MG63 (cell line): Measurements from ENCODE around the gene CDC42EP1. TPM values are rescaled to one million over a fixed set of nuclear protein-coding genes. Genes with fewer than 3 reads are reported as not detected.

ENCODE experiments used
- DNase-seq: peaks from one replicate; pipeline ENCODE4 v3.0.0-alpha.2; 2020
- H3K27me3 ChIP-seq: fragments of 250-450 bp; sonication (Bioruptor Pico); 2 replicates; pipeline ENCODE4 v1.5.1; 2020; ENCODE audit warnings: mild to moderate bottlenecking, moderate library complexity
- H3K36me3 ChIP-seq: fragments of 250-450 bp; sonication (Bioruptor Pico); 2 replicates; pipeline ENCODE4 v1.5.1; 2020; ENCODE audit warnings: mild to moderate bottlenecking, moderate library complexity
- H3K4me3 ChIP-seq: fragments of 250-450 bp; sonication (Bioruptor Pico); 2 replicates; pipeline ENCODE4 v1.5.1; 2020; ENCODE audit warnings: mild to moderate bottlenecking, moderate library complexity
- H3K9me3 ChIP-seq: fragments of 250-450 bp; sonication (Bioruptor Pico); 2 replicates; pipeline ENCODE4 v1.5.1; 2020; ENCODE audit warnings: mild to moderate bottlenecking, moderate library complexity
- total RNA-seq: library from RNA; depleted of rRNA; stranded (reverse); fragments of >200 nt; shearing (Covaris generic); gene quantifications from 2 replicates; pipeline ENCODE4 v1.2.3, GENCODE V29; 2014; ENCODE audit warnings: low replicate concordance; rRNA removed

Gene CDC42EP1, protein sequence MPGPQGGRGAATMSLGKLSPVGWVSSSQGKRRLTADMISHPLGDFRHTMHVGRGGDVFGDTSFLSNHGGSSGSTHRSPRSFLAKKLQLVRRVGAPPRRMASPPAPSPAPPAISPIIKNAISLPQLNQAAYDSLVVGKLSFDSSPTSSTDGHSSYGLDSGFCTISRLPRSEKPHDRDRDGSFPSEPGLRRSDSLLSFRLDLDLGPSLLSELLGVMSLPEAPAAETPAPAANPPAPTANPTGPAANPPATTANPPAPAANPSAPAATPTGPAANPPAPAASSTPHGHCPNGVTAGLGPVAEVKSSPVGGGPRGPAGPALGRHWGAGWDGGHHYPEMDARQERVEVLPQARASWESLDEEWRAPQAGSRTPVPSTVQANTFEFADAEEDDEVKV
- total RNA-seq, result 31.6 and 38.5 TPM in 2 replicates

DNA sequence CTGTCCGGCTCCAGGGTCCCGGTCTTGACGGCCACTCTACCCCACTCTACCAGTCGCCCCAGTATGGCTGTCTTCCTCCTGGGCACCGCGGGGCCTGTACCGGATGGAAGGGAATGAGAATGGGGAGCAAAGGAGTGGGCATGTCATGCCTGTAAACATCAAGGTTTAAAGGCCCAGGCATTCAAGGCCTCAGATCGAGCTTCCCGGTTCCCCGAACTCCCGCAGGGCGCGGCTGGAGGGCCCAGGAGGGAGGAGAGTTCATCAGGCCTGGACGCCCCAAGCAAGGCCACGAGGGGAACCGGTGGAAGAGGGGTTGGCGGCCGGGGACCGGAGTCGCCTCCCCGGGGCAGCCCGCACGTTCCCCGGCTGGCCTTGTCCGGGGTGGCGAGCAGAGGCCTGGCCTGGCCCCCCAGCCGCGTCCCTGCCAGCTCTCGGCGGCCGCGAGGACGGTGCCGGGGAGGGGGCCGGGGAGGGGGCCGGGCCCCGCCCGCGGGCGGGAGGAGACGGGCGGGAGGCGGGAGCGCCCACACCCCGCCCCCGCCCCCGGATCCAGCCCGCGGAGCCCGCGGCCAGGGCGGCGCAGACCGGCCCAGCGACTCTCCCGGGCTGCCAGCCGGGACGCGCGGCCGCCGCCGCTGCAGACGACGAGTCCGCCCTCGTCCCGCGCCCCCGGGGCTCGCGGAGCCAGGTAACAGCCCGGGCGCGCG lies at the start of gene CDC42EP1:
Gene CDC42EP1, plus strand, starts transcription at position 580 of the 707 bp plus-strand sequence. CDS start 5,870 bp downstream, outside the sequence.
- Histone ChIP-seq H3K9me3 (no peaks in the 10 kb centered on the region), H3K4me3 (peak within 1 kb of the TSS; percentile 99), H3K36me3 (peaks cover 41% of the 10 kb centered on the region), H3K27me3 (no peaks in the 10 kb centered on the region)
- peak; percentile 78 for DNase-seq

DNA sequence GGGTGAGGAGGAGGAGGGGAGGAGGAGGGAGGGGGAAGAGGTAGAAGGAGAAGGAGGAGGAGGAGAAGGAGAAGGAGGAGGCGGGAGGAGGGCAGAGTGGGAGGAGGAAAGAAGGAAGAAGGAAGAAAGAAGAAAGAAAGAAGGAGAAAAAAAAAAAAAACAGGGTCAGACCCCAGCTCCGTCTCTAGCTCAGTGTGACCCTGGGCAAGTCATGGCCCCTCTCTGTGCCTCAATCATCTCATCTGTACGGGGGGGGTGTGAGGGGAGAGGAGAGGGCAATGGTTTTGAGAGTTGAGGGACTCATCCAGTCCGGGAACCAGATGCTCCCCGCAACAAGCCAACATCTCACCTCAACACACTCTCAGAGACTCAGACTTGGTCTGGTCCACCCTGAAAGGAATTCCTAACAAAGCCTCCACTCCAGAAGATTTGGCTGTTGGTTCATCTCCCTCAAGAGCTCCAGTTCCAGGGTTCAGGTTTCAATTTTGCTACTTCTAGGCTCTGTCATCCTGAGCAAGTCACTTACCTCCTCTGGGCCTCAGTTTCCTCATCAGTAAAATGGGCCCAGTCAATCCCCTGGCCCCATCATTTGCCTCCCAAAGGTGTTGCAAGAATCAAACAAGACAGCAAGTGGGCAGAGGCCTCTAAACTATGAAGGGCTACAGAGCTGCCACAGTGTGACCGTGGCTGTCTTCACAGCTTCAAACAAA lies 48.7 kb upstream of the CDC42EP1 start:
- peaks cover 31% of the 10 kb centered on the region for H3K36me3 ChIP-seq
- no peaks in the 10 kb centered on the region for H3K9me3 ChIP-seq
- H3K27me3 ChIP-seq, result no peaks in the 10 kb centered on the region
- DNase-seq, result no peak
- H3K4me3 ChIP-seq, result no peak overlapping the region

DNA sequence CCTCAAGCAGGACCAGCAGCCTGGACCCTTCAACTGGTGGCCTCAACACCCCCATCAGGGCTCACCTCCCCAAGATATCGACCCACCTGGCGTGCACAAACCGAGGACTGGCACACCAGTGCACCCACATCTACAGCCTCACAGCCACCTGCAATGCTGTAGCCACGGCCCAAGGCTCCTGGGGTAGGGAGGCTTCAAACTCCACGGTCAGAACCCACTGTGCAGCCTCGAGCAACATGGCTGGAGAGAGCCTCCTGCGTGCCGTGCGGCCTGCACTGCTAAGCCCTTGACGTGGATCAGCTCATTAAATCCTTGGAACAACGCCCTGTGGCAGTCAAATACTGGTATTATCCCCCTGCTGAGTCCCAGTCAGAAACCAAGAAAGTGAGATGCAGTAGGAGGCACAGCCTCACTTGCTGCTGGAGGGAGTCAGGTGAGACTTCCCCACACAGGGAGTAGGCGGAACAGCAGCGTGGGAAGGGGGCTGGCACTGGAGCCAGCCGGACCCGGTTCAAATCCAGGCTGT lies 45.7 kb upstream of the CDC42EP1 start:
- DNase-seq, result peak; percentile 44
- Histone ChIP-seq H3K4me3 (no peak overlapping the region), H3K9me3 (no peaks in the 10 kb centered on the region), H3K36me3 (peaks cover 33% of the 10 kb centered on the region), H3K27me3 (no peaks in the 10 kb centered on the region)

DNA sequence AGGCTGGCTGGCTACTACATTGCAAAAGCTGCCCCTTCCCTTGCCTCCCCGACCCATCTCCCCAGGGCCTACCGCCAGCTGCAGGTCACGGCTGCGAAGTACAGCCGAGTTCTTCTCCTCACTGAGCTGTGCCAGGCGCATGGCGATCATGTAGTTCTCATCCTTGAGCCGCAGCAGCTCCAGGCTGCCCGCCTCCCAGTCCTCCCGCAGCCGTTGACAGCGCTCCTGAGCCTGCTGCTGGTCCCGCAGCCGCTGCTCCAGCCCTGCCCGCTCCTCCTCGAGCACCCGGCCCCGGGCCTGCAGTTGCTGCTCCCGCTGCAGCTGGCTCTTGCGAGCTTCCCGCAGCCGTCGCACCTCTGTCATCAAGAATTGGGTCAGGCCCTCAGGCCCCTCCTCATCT lies 44.4 kb upstream of the CDC42EP1 start:
- Histone ChIP-seq H3K27me3 (no peaks in the 10 kb centered on the region), H3K36me3 (peaks cover 33% of the 10 kb centered on the region), H3K4me3 (no peak overlapping the region), H3K9me3 (no peaks in the 10 kb centered on the region)
- DNase-seq, result no peak

DNA sequence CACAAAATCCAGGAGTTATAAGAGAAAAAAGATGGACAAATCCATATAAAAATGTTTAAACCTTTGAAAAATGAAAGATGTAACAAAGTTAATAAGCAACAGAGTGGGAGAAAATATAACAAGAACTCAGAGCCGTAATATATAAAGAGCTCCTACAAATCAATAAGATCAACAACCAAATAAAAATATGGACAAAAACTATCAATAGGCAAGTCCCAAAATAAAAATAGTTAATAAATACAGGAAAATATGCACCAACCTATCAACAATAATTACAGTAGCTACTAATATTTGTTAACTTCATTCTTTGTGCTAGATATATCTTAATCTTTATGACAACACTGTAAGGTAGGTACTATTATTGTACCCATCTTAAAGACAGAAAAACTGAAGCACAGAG lies 43.8 kb upstream of the CDC42EP1 start:
- no peak for DNase-seq
- no peak overlapping the region for H3K4me3 ChIP-seq
- no peaks in the 10 kb centered on the region for H3K9me3 ChIP-seq
- peaks cover 33% of the 10 kb centered on the region for H3K36me3 ChIP-seq
- no peaks in the 10 kb centered on the region for H3K27me3 ChIP-seq

DNA sequence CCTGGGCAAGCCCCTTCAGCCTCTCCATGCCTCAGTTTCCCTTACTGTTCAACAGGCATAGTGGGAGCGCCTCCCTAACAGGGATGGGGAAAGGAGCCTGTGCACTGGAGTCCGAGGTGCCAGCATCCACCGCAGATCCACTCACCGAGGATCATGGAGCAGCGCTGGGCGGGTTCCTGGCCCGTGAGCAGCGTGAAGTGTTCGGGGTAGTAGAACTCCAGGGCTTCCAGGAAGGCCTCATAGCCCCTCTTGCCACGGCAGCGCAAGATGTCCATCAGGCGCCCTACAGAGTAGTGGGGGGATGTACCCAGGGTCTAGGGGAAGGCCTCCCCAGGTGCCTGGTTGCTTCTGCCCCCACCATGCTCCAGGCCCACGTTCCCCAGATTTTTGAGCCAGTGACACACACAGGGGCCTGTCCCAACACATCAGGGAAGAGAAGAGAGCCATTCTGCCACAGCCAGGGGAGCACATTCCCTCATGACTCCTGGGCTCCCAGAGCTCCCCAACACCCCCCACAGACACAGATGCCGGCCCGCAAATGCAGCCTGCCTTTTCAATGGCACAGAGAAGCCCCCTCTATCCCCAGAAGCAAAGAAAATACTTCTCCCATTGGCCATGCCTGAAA lies 42.3 kb upstream of the CDC42EP1 start:
- Histone ChIP-seq H3K9me3 (no peaks in the 10 kb centered on the region), H3K4me3 (peak overlapping the region; percentile 68), H3K36me3 (peaks cover 22% of the 10 kb centered on the region), H3K27me3 (no peaks in the 10 kb centered on the region)
- DNase-seq, result no peak

DNA sequence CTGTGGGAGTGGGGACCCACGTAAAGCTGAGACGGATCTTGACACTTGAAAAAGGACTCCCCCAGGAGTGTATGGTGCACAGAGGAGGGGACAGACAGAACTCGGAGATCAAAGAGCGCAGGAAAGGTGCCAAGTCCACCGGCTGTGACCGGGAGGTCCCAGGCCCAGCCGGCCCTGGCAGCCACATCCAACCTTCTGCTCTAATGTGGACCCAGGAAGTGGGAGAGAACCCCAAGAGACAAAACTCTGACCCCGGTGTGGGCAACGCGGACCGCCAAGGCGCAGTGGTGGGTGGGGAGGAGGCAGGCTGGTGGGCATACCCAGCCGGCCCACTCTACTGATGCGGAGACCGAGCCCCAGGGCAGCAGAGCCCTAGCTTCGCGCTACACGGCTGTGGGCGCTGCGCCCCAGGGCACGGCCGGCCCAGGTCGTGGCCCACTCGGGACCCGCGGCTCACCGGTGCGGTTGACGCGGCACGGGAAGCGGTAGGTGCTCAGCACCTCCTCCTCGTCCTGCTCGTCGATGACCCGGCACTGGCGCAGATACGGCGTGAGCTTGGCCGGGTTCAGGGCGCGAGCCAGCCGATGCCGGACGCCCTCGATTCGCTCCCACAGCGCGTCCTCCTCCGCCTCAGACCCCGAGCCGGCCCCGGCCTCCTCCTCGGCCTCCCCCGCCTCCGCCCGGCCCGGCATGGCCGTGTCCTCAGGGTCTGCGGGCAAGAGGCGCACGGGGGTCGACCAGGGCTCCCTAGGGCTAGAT lies 41.6 kb upstream of the CDC42EP1 start:
- no peak for DNase-seq
- no peaks in the 10 kb centered on the region for H3K27me3 ChIP-seq
- peak overlapping the region; percentile 68 for H3K4me3 ChIP-seq
- H3K36me3 ChIP-seq, result peaks cover 22% of the 10 kb centered on the region
- H3K9me3 ChIP-seq, result no peaks in the 10 kb centered on the region

DNA sequence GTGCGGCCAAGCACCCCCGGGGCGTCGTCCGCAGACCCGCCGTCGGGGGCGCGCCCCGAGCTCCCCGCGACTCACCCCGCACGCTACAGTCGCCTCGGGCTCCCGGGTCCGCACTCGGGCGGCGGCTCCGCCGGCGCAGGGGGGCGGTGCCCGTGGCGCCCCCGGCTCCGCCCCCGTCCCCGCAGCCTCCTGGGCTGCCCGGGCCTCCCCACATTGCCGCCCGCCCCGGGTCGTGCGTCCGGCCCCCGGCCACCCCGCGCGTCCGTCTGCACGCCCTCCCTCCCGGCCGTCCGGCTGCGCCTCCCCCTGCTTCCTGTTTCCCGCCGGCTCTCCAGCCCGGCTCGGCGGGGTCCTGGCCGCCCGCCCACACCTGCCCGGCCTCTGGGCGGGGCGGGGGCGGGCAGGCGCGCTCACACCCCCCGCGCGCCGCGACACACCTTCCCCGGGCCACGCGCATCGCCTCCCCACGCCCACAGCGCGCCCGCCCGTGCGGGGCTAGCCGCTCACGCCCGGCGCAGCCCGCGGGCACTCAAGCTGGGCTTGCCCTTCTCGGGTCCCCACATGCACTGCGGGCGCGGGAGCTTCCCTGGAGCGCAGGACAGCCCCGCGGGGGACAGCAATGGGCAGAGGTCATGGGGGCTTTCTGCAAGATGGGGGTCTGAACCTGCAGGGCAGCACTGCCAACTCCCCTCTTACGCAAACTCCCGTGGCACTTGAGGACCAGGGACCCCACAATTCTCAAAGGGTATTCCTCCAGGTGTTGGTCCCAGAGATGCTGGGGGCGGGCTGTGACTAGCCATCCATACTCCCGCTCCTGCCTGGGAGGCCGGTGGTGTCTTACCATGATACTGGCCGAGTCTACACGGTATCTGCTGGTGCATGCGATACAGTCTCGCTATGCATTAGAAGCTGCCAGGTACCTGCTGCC lies 40.7 kb upstream of the CDC42EP1 start, which contains the start of gene CARD10:
Gene CARD10, minus strand, starts transcription at position 148 of the 928 bp plus-strand sequence. CDS start 215 bp downstream, outside the sequence.
- no peaks in the 10 kb centered on the region for H3K27me3 ChIP-seq
- no peaks in the 10 kb centered on the region for H3K9me3 ChIP-seq
- H3K4me3 ChIP-seq, result peak within 1 kb of the TSS; percentile 68
- DNase-seq, result peak; percentile 66
- peaks cover 21% of the 10 kb centered on the region for H3K36me3 ChIP-seq

DNA sequence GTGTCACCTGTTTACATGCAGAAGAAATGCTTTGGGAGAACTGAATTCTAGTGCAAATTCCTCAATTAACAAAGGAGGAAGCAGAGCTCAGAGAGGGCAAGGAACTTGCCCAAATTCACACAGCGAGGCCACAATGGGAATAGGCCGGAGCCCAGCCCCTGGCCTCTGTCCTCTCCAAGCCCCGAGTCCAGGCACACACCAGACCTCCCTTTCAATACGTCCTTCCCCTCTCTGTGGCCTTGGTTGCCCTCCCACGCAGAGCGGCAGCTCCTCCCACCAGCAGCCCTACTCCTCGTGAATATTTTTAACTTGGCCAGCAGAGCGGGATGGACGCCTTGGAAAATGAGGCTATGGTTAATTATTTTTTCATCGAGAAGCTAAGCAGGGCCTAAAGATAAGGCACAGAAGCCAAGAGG lies 39.5 kb upstream of the CDC42EP1 start:
- Histone ChIP-seq H3K4me3 (no peak overlapping the region), H3K9me3 (no peaks in the 10 kb centered on the region), H3K36me3 (peaks cover 9% of the 10 kb centered on the region), H3K27me3 (no peaks in the 10 kb centered on the region)
- no peak for DNase-seq

DNA sequence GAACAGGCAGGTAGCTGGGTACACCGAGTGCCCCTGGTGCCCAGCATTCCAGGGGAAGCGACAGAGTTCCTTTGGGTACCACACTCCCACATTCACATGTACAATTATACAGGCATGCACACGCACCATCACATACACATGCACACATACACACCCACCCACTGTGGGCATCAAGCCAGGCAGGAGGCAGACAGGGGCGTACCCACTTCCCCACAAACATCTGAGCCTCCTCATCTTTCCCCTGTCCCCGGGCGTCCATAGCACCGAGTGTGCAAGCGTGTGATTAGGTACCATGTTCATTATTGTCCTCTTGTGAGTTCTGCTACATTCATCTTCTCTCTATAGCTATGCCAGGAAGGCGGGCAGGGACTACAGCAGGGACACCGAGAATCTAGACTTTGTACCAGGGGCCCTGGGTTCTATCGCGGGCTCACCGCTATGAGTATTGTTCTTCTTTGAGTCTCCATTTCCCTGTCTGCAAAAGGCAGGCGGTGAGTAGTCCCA lies 39.0 kb upstream of the CDC42EP1 start:
- H3K9me3 ChIP-seq, result no peaks in the 10 kb centered on the region

DNA sequence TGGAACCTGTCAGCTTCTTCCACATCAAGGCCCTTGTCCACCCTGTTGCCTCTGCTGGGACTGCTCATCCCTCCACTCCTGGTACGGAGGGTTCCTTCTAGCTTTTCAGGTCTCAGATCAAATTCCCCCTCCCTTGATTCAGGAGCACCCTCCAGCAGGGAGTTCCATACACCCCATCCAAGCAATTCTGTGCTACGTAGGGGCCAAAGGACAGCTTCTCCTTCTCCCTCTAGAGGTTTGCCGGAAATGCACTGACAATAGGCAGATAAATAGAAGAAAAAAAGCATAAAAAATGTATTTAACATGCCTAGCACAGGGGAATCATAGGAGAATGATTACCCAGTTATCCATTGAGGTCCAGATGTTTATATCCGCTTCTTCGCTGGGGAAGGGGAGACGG lies 37.8 kb upstream of the CDC42EP1 start:
- Histone ChIP-seq H3K36me3 (no peaks in the 10 kb centered on the region), H3K9me3 (no peaks in the 10 kb centered on the region), H3K4me3 (no peak overlapping the region), H3K27me3 (no peaks in the 10 kb centered on the region)
- no peak for DNase-seq

More for the DNA sequence above, 39.0 kb upstream of the CDC42EP1 start:
- Histone ChIP-seq H3K36me3 (peaks cover 8% of the 10 kb centered on the region), H3K27me3 (no peaks in the 10 kb centered on the region), H3K4me3 (no peak overlapping the region)
- no peak for DNase-seq

DNA sequence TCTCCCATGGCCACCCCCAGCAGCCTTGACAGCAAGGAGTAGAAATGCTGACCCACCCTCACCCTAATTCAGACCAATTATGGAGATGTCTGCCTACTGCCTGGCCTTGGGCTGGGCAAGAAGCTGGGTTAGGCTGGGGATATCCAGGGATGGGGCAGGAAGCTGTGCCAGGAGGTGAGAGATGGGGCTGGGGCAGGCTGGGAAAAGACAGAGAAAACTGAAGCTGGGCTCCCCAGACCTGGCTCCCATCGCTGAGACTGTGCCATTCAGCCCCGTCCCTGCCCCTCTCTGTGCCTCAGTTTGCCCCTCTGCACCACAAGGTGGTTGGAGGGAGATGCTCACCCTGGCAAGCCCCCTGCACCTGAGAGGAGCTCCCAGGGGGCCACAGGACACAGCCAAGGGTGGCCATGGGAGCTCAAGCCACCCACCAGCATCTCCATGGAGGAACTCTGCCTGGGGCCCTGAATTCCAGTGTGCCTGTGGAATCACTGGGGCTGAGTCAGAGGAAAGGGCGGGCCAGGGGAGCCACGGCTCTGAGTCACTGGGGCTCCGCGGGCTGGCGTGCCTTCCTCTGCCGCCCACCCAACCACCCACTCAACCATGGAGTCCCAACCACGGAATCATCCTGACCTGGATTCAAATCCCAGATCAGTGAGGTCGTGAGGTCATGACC lies 35.1 kb upstream of the CDC42EP1 start:
- H3K9me3 ChIP-seq, result no peaks in the 10 kb centered on the region
- H3K27me3 ChIP-seq, result no peaks in the 10 kb centered on the region
- no peak overlapping the region for H3K4me3 ChIP-seq
- no peaks in the 10 kb centered on the region for H3K36me3 ChIP-seq
- DNase-seq, result peak; percentile 92

DNA sequence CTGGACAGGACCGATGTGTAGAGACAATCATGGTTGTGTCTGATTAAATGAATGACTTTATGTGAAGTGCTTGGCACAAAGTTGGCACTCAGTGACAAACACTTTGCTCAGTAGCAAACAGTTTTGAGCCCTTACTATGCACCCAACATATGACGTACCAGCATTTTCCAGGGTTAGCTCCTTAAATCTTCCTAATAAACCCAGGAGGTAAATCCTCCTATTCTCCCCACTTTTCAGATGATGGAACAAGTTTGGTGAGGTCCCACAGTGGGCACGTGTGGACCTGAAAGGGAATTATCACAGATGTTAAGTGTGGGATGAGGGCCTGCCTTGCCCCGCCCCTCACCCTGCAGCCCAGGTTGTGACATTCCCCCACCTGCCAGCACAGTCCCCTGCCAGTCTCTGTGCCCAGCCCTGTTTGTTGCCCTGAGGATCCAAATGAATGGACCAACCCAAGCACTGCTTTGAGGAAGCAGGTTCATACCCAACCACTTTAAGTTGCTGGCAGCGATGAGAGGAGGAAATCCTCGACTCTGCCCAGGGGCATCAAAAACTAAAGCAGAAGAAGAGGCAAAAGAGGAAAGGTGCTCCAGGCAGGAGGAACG lies 34.4 kb upstream of the CDC42EP1 start:
- Histone ChIP-seq H3K4me3 (no peak overlapping the region), H3K27me3 (no peaks in the 10 kb centered on the region), H3K36me3 (no peaks in the 10 kb centered on the region), H3K9me3 (no peaks in the 10 kb centered on the region)
- no peak for DNase-seq

DNA sequence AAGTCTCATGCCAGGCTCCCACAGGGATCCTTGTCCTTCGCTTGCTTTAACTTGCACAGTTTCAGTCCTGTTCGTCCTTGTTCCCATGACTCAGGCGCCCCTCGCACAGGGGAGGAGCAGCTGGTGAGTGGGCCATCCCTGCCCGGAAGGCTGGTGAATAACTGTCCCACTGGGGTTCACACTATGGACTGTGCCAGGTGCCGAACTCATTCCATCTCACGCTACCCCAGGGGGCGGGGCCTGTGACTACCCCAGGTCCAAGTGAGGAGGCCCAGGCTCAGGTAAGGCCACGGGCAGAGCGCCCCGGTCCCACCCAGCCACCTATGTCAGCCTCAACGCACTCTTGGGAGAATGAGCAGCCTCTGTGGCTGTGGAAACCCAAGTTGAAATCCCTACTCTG lies 33.9 kb upstream of the CDC42EP1 start:
- Histone ChIP-seq H3K27me3 (no peaks in the 10 kb centered on the region), H3K4me3 (no peak overlapping the region)
- peak; percentile 66 for DNase-seq

More for the DNA sequence above, 33.9 kb upstream of the CDC42EP1 start:
- H3K36me3 ChIP-seq, result no peaks in the 10 kb centered on the region
- H3K9me3 ChIP-seq, result no peaks in the 10 kb centered on the region
